ENCODE data around the gene ABHD10. TPM values are rescaled to one million over a fixed set of nuclear protein-coding genes. Genes with fewer than 3 reads are reported as not detected.

Gene ABHD10
- total RNA-seq, 3 donors from 2014 or later (not counting 1 experiment from before 2014, with no cell fraction given): 21.6 to 24.0 (median 22.6) TPM

- WGBS (ENCODE audit: insufficient coverage): 80% methylated on average over 3 of the region's 3 CpGs
- intact Hi-C loops (cut with micrococcal nuclease): no loop called here
- H3K27ac Mint-ChIP-seq: no peak overlapping the region
- H3K4me3 Mint-ChIP-seq: no peak overlapping the region
- no peaks in the 10 kb centered on the region for H3K27me3 Mint-ChIP-seq (ENCODE audit: low read depth in 2 of 2)
- no peaks in the 10 kb centered on the region for H3K9me3 ChIP-seq (ENCODE audit: control insufficient read depth, insufficient read depth, low read length)
- H3K27ac ChIP-seq (ENCODE audit: low read length): no peak overlapping the region
- H3K4me1 Mint-ChIP-seq: peaks cover 0 to 3% of the 10 kb centered on the region in 2 donors
- ATAC-seq (no peak), DNase-seq (no peak)
- H3K36me3 Mint-ChIP-seq: no peaks in the 10 kb centered on the region
- H3K9me3 Mint-ChIP-seq: no peaks in the 10 kb centered on the region
- TF ChIP-seq CTCF (IDR thresholded peaks at IDR 0.05): no peak
- H3K36me3 ChIP-seq (ENCODE audit: control insufficient read depth, insufficient read depth, low read length): no peaks in the 10 kb centered on the region
- peaks cover 5% of the 10 kb centered on the region for H3K4me1 ChIP-seq (ENCODE audit: control insufficient read depth, insufficient read depth, low read length)
- H3K4me3 ChIP-seq (ENCODE audit: low read length): no peak overlapping the region
- no peaks in the 10 kb centered on the region for H3K27me3 ChIP-seq (ENCODE audit: control insufficient read depth, insufficient read depth, low read length)
Observed at GRCh38 chr3:112010636-112011035, 31.8 kb downstream of the ABHD10 start.

- Histone ChIP-seq H3K36me3 (ENCODE audit: control insufficient read depth, insufficient read depth, low read length) (no peaks in the 10 kb centered on the region), H3K9me3 (ENCODE audit: control insufficient read depth, insufficient read depth, low read length) (no peaks in the 10 kb centered on the region), H3K27ac (ENCODE audit: low read length) (no peak overlapping the region), H3K4me3 (ENCODE audit: low read length) (no peak overlapping the region), H3K27me3 (ENCODE audit: control insufficient read depth, insufficient read depth, low read length) (no peaks in the 10 kb centered on the region), H3K4me1 (ENCODE audit: control insufficient read depth, insufficient read depth, low read length) (peaks cover 5% of the 10 kb centered on the region)
- ATAC-seq (no peak), DNase-seq (no peak)
- intact Hi-C loops (cut with micrococcal nuclease): no loop called here
- no peak for TF ChIP-seq CTCF (IDR thresholded peaks at IDR 0.05)
- WGBS (ENCODE audit: insufficient coverage): 73% methylated on average over 5 of the region's 6 CpGs
- H3K36me3 Mint-ChIP-seq: no peaks in the 10 kb centered on the region
- no peaks in the 10 kb centered on the region for H3K9me3 Mint-ChIP-seq
- H3K4me1 Mint-ChIP-seq: peaks cover 0 to 3% of the 10 kb centered on the region in 2 donors
- H3K27me3 Mint-ChIP-seq (ENCODE audit: low read depth in 2 of 2): no peaks in the 10 kb centered on the region
- H3K27ac Mint-ChIP-seq: no peak overlapping the region
- no peak overlapping the region for H3K4me3 Mint-ChIP-seq
Observed at GRCh38 chr3:112011376-112011940, 32.6 kb downstream of the ABHD10 start.

GRCh38 chr3:112012205-112012992 lies 33.6 kb downstream of the ABHD10 start:
- no peak for TF ChIP-seq CTCF (IDR thresholded peaks at IDR 0.05)
- H3K27ac Mint-ChIP-seq: no peak overlapping the region
- Histone ChIP-seq H3K4me3 (ENCODE audit: low read length) (no peak overlapping the region), H3K27me3 (ENCODE audit: control insufficient read depth, insufficient read depth, low read length) (no peaks in the 10 kb centered on the region), H3K27ac (ENCODE audit: low read length) (no peak overlapping the region), H3K9me3 (ENCODE audit: control insufficient read depth, insufficient read depth, low read length) (no peaks in the 10 kb centered on the region), H3K36me3 (ENCODE audit: control insufficient read depth, insufficient read depth, low read length) (no peaks in the 10 kb centered on the region), H3K4me1 (ENCODE audit: control insufficient read depth, insufficient read depth, low read length) (peaks cover 5% of the 10 kb centered on the region)
- H3K9me3 Mint-ChIP-seq: no peaks in the 10 kb centered on the region
- no peak for ATAC-seq
- no peaks in the 10 kb centered on the region for H3K27me3 Mint-ChIP-seq (ENCODE audit: low read depth in 2 of 2)
- intact Hi-C loops (cut with micrococcal nuclease): no loop called here
- no peaks in the 10 kb centered on the region for H3K36me3 Mint-ChIP-seq
- peaks cover 0 to 3% of the 10 kb centered on the region in 2 donors for H3K4me1 Mint-ChIP-seq
- no peak for DNase-seq
- H3K4me3 Mint-ChIP-seq: no peak overlapping the region
- WGBS (ENCODE audit: insufficient coverage): 97% methylated on average over 1 of the region's 6 CpGs

Data from natural killer cell (primary cell).